Measurements from ENCODE around the gene COL18A1.
"Not testable (repeated sequence)": the region's sequence is repeated elsewhere in the genome, so short reads cannot be mapped to it uniquely, and the experiment has no call there.

Gene COL18A1

DNA sequence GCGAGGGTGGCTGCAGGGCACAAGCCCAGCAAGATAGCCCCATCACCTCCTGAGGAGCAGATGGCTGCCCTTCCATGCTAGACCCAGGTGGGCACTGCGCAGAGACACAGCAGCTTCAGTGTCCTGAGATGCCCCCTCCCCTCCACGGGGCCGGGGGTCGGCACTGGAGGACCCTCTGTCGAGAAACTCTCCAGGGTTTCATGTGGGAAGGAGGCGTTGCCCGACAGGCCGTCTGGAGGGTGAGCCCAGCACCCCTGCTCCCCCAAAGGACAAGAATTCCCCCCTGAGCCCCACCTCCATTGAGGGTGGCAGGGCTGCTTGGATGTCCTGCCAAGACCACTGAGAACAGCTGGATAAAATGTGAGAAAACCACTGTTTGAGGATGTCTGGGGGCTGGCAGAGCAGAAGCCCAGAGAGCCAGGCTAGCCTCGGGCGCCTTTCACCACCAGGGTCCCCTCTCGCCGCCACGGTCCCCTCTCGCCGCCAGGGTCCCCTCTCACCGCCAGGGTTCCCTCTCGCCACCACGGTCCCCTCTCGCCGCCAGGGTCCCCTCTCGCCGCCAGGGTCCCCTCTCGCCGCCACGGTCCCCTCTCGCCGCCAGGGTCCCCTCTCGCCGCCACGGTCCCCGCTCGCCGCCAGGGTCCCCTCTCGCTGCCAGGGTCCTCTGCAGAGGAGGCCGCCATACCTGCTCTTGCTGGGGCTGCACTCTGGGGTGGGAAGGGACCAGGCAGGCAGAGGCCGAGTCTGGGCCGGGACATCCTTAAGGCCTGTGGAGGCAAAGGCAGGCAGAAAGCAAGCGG is 93.1 kb downstream of the COL18A1 start:
- no peaks in the 10 kb centered on the region for H3K4me1 ChIP-seq (ENCODE audit: control insufficient read depth, insufficient read depth, low read length)
- no peaks in the 10 kb centered on the region for H3K27me3 ChIP-seq (replicated peaks; ENCODE audit: control insufficient read depth, insufficient read depth, low read length)
- H3K4me3 ChIP-seq (ENCODE audit: low read length), result no peak overlapping the region
- no peak overlapping the region for H3K9ac ChIP-seq (ENCODE audit: low read length)
- H3K9me3 ChIP-seq (ENCODE audit: control insufficient read depth, low read length), result no peaks in the 10 kb centered on the region
- peaks cover 23% of the 10 kb centered on the region for H3K36me3 ChIP-seq (ENCODE audit: control insufficient read depth, insufficient read depth, low read length, severe bottlenecking)
- DNase-seq (ENCODE audit: low read depth), result no peak

DNA sequence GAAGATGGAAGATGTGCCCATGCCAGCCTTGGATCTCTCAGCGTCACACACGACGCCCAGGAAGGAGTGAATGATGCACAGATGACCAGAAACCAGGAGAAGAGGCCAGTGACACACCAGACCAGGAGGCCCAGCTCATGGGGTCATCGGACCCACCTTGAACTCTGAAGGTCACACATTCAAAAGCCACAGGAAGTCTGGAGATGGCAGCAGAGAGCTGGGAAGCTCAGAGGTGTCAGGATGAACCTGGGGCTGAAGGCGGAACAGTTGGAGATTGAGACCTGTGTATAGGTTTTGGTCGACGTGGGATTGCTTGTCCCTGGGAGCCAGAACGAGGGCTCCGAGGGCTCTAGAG is 93.7 kb downstream of the COL18A1 start:
- Histone ChIP-seq H3K9ac (ENCODE audit: low read length) (no peak overlapping the region), H3K4me3 (ENCODE audit: low read length) (no peak overlapping the region), H3K9me3 (ENCODE audit: control insufficient read depth, low read length) (no peaks in the 10 kb centered on the region), H3K27me3 (replicated peaks; ENCODE audit: control insufficient read depth, insufficient read depth, low read length) (no peaks in the 10 kb centered on the region), H3K36me3 (ENCODE audit: control insufficient read depth, insufficient read depth, low read length, severe bottlenecking) (peaks cover 23% of the 10 kb centered on the region), H3K4me1 (ENCODE audit: control insufficient read depth, insufficient read depth, low read length) (no peaks in the 10 kb centered on the region)
- DNase-seq (ENCODE audit: low read depth), result no peak

GRCh38 chr21:45499201-45499750 is 94.3 kb downstream of the COL18A1 start:
- Histone ChIP-seq H3K4me3 (ENCODE audit: low read length) (no peak overlapping the region), H3K9me3 (ENCODE audit: control insufficient read depth, low read length) (no peaks in the 10 kb centered on the region), H3K27me3 (replicated peaks; ENCODE audit: control insufficient read depth, insufficient read depth, low read length) (no peaks in the 10 kb centered on the region), H3K4me1 (ENCODE audit: control insufficient read depth, insufficient read depth, low read length) (no peaks in the 10 kb centered on the region), H3K36me3 (ENCODE audit: control insufficient read depth, insufficient read depth, low read length, severe bottlenecking) (peaks cover 23% of the 10 kb centered on the region), H3K9ac (ENCODE audit: low read length) (no peak overlapping the region)
- DNase-seq (ENCODE audit: low read depth), result no peak

DNA sequence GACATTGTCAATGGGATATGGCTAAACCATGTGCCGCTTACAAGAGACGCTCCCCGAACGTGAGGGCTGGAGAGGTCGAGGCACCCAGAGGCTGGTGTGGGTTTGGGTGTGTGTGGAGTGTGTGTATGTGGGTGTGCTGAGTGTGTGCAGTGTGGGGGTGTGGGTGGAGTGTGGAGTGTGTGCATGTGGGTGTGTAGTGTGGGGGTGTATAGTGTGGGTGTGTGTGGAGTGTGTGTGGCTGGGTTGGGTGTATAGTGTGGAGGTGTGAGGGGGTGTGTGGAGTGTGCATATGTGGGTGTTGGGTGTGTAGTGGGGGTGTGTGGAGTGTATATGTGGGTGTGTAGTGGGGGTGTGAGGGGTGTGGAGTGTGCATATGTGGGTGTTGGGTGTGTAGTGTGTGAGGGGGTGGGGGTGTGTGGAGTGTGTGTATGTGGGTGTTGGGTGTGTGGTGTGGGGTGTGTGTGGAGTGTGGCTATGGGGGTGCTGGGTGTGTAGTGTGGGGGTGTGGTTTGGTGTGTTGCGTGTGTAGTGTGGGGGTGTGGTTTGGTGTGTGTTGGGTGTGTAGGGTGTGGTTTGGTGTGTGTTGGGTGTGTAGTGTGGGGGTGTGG is 95.1 kb downstream of the COL18A1 start:
- H3K36me3 ChIP-seq (ENCODE audit: control insufficient read depth, insufficient read depth, low read length, severe bottlenecking), result peaks cover 23% of the 10 kb centered on the region
- H3K4me1 ChIP-seq (ENCODE audit: control insufficient read depth, insufficient read depth, low read length), result no peaks in the 10 kb centered on the region
- H3K9me3 ChIP-seq (ENCODE audit: control insufficient read depth, low read length), result no peaks in the 10 kb centered on the region
- DNase-seq (ENCODE audit: low read depth), result no peak
- no peak overlapping the region for H3K9ac ChIP-seq (ENCODE audit: low read length)
- H3K4me3 ChIP-seq (ENCODE audit: low read length), result no peak overlapping the region
- no peaks in the 10 kb centered on the region for H3K27me3 ChIP-seq (replicated peaks; ENCODE audit: control insufficient read depth, insufficient read depth, low read length)

GRCh38 chr21:45501081-45502005 is 96.4 kb downstream of the COL18A1 start:
- H3K9me3 ChIP-seq (ENCODE audit: control insufficient read depth, low read length); H3K9ac ChIP-seq (ENCODE audit: low read length); H3K4me3 ChIP-seq (ENCODE audit: low read length); H3K27me3 ChIP-seq (replicated peaks; ENCODE audit: control insufficient read depth, insufficient read depth, low read length); H3K4me1 ChIP-seq (ENCODE audit: control insufficient read depth, insufficient read depth, low read length); DNase-seq (ENCODE audit: low read depth): not testable (repeated sequence)
- H3K36me3 ChIP-seq (ENCODE audit: control insufficient read depth, insufficient read depth, low read length, severe bottlenecking), result peaks cover 12% of the 10 kb centered on the region

- Histone ChIP-seq H3K9me3 (ENCODE audit: control insufficient read depth, low read length) (no peaks in the 10 kb centered on the region), H3K4me3 (ENCODE audit: low read length) (no peak overlapping the region), H3K4me1 (ENCODE audit: control insufficient read depth, insufficient read depth, low read length) (no peaks in the 10 kb centered on the region), H3K9ac (ENCODE audit: low read length) (no peak overlapping the region), H3K27me3 (replicated peaks; ENCODE audit: control insufficient read depth, insufficient read depth, low read length) (no peaks in the 10 kb centered on the region), H3K36me3 (ENCODE audit: control insufficient read depth, insufficient read depth, low read length, severe bottlenecking) (peaks cover 7% of the 10 kb centered on the region)
- DNase-seq (ENCODE audit: low read depth), result no peak
These were observed 97.0 kb downstream of the COL18A1 start for GRCh38 chr21:45502006-45502345.

DNA sequence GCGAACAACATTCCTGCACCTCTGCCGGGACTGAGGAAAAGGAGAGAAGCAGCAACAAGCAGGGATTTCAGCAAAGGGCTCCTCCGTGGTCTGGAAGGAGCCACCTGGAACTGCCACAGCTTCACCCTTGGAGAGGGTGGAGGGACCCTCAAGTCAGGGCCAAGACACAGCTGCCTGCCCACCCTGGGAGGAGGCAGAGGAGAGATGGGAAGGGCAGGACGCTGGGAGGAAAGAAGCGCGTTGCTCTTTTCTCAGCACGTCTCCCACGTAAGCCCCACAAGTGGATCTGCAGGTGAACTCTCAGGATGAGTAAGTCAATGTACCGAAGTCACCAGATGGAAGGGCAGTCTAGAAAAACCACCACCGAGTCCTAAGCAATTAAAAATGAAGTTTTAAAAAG is 97.6 kb downstream of the COL18A1 start:
- no peak for DNase-seq (ENCODE audit: low read depth)
- no peaks in the 10 kb centered on the region for H3K9me3 ChIP-seq (ENCODE audit: control insufficient read depth, low read length)
- no peak overlapping the region for H3K4me3 ChIP-seq (ENCODE audit: low read length)
- peaks cover 5% of the 10 kb centered on the region for H3K36me3 ChIP-seq (ENCODE audit: control insufficient read depth, insufficient read depth, low read length, severe bottlenecking)
- no peaks in the 10 kb centered on the region for H3K4me1 ChIP-seq (ENCODE audit: control insufficient read depth, insufficient read depth, low read length)
- H3K27me3 ChIP-seq (replicated peaks; ENCODE audit: control insufficient read depth, insufficient read depth, low read length), result no peaks in the 10 kb centered on the region
- H3K9ac ChIP-seq (ENCODE audit: low read length), result no peak overlapping the region

GRCh38 chr21:45503226-45503625 is 98.3 kb downstream of the COL18A1 start:
- H3K4me3 ChIP-seq (ENCODE audit: low read length); H3K27me3 ChIP-seq (replicated peaks; ENCODE audit: control insufficient read depth, insufficient read depth, low read length); H3K36me3 ChIP-seq (ENCODE audit: control insufficient read depth, insufficient read depth, low read length, severe bottlenecking); H3K9me3 ChIP-seq (ENCODE audit: control insufficient read depth, low read length); H3K4me1 ChIP-seq (ENCODE audit: control insufficient read depth, insufficient read depth, low read length); H3K9ac ChIP-seq (ENCODE audit: low read length); DNase-seq (ENCODE audit: low read depth): not testable (repeated sequence)

DNA sequence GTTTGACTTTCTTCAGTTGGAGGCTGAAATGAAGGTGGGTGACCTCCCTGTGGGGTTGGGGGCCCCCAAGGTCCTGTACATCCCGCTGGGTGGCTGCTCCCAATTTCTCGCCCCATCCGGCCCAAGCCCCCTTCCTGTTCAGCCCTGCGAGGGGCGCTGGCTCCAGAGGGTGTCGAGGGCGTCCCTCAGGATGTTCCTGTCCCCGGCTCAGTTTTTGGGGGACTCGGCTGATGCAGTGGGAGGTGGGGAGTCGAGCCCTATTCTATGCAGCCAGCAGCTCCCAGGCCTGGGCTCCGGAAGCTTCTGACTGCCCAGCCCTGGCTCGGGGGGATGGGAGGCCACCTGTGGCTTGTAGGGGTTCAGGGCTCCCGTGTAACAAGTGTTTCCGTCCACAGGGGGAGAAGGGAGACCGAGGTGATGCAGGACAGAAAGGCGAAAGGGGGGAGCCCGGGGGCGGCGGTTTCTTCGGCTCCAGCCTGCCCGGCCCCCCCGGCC is 99.1 kb downstream of the COL18A1 start:
- no peak for DNase-seq (ENCODE audit: low read depth)
- Histone ChIP-seq H3K9me3 (ENCODE audit: control insufficient read depth, low read length) (no peaks in the 10 kb centered on the region), H3K27me3 (replicated peaks; ENCODE audit: control insufficient read depth, insufficient read depth, low read length) (no peaks in the 10 kb centered on the region), H3K36me3 (ENCODE audit: control insufficient read depth, insufficient read depth, low read length, severe bottlenecking) (no peaks in the 10 kb centered on the region), H3K4me1 (ENCODE audit: control insufficient read depth, insufficient read depth, low read length) (no peaks in the 10 kb centered on the region), H3K9ac (ENCODE audit: low read length) (no peak overlapping the region), H3K4me3 (ENCODE audit: low read length) (no peak overlapping the region)

- Histone ChIP-seq H3K4me3 (ENCODE audit: low read length) (no peak overlapping the region), H3K36me3 (ENCODE audit: control insufficient read depth, insufficient read depth, low read length, severe bottlenecking) (no peaks in the 10 kb centered on the region), H3K9me3 (ENCODE audit: control insufficient read depth, low read length) (no peaks in the 10 kb centered on the region), H3K27me3 (replicated peaks; ENCODE audit: control insufficient read depth, insufficient read depth, low read length) (no peaks in the 10 kb centered on the region), H3K9ac (ENCODE audit: low read length) (no peak overlapping the region), H3K4me1 (ENCODE audit: control insufficient read depth, insufficient read depth, low read length) (no peaks in the 10 kb centered on the region)
- no peak for DNase-seq (ENCODE audit: low read depth)
These were observed 99.8 kb downstream of the COL18A1 start for GRCh38 chr21:45504516-45505415.

All from adipocyte (in vitro differentiated cells).